Stimulated activated CD4-positive, alpha-beta T cell treated with anti-CD3 and anti-CD28 coated beads, Interleukin-1b, Interleukin-23, amount 100 ng/mL, for 24 hours (primary cell): ENCODE results near the gene VIT.

Source experiments
- DNase-seq, 4 experiments: peaks; one replicate each; pipeline ENCODE4 v3.0.0-alpha.2; 2020; ENCODE audit warnings: low read depth in 4 of 4, low spot score in 1 of 4

VIT gene

GRCh38 chr2:36762764-36763490, 66.4 kb downstream of the VIT start:
- DNase-seq: no peak

- no peak for DNase-seq
Measured at GRCh38 chr2:36769106-36769505, 72.6 kb downstream of the VIT start.

- peak in 3 of 4 experiments; percentile 6 to 25 (median 22) for DNase-seq
Measured at GRCh38 chr2:36770542-36771287, 74.2 kb downstream of the VIT start.

- no peak for DNase-seq
Measured at GRCh38 chr2:36771671-36772070, 75.2 kb downstream of the VIT start.

GRCh38 chr2:36773947-36774346, 77.4 kb downstream of the VIT start:
- no peak for DNase-seq

GRCh38 chr2:36775261-36775660, 78.8 kb downstream of the VIT start:
- DNase-seq: no peak

GRCh38 chr2:36775806-36776205, 79.3 kb downstream of the VIT start:
- no peak for DNase-seq

- no peak for DNase-seq
Measured at GRCh38 chr2:36777272-36777671, 80.8 kb downstream of the VIT start.

GRCh38 chr2:36777788-36778187, 81.3 kb downstream of the VIT start:
- DNase-seq: no peak

GRCh38 chr2:36779462-36779861, 83.0 kb downstream of the VIT start:
- no peak for DNase-seq

- no peak for DNase-seq
Measured at GRCh38 chr2:36780231-36780839, 83.8 kb downstream of the VIT start.

- no peak for DNase-seq
Measured at GRCh38 chr2:36781907-36782720, 85.6 kb downstream of the VIT start.

GRCh38 chr2:36783246-36783645, 86.7 kb downstream of the VIT start:
- DNase-seq: no peak

- peak; percentile 23 to 56 (median 42) for DNase-seq
Measured at GRCh38 chr2:36785179-36785795, 88.8 kb downstream of the VIT start.

- DNase-seq: no peak
Measured at GRCh38 chr2:36789181-36789804, 92.8 kb downstream of the VIT start.

GRCh38 chr2:36792951-36793350, 96.4 kb downstream of the VIT start:
- no peak for DNase-seq

- DNase-seq: no peak
Measured at GRCh38 chr2:36797324-36798070, 101.0 kb downstream of the VIT start.

GRCh38 chr2:36798724-36799123, 102.2 kb downstream of the VIT start:
- DNase-seq: no peak

- DNase-seq: peak; percentile 10 to 41 (median 27)
Measured at GRCh38 chr2:36800381-36800780, 103.9 kb downstream of the VIT start.

GRCh38 chr2:36801088-36801487, 104.6 kb downstream of the VIT start:
- DNase-seq: no peak
